CD4-positive, CD25-positive, alpha-beta regulatory T cell (primary cell): ENCODE results near the gene NDRG3. TPM values are rescaled to one million over a fixed set of nuclear protein-coding genes. Genes with fewer than 3 reads are reported as not detected.
A peak's percentile ranks its signal among the peaks of the same experiment; 100 is the strongest.

ENCODE experiments used
- ATAC-seq, 2 donors: fragments of 150-1000 bp; cut with Tn5 transposase; one replicate each; pipeline ENCODE4 v1.10.0; 2021; ENCODE audit warnings: low read depth in 2 of 2, moderate number of reproducible peaks in 2 of 2, moderate library complexity in 1 of 2
- DNase-seq, 3 donors: peaks; one replicate each; pipeline versions ENCODE4 v3.0.0 to v3.0.0-alpha.2; 2012 to 2022; ENCODE audit warnings: mixed read lengths in 1 of 3
- H3K27ac ChIP-seq: one replicate; pipeline ENCODE4 v1.7.0; 2013; ENCODE audit warnings: mild to moderate bottlenecking, low read length; ENCODE audit not compliant: insufficient read depth, poor library complexity, severe bottlenecking
- H3K27me3 ChIP-seq: one replicate; pipeline ENCODE4 v1.7.0; 2013; ENCODE audit warnings: low read length; ENCODE audit not compliant: control insufficient read depth, insufficient read depth
- H3K36me3 ChIP-seq: one replicate; pipeline ENCODE4 v1.7.0; 2013; ENCODE audit warnings: mild to moderate bottlenecking, low read length, moderate library complexity; ENCODE audit not compliant: control insufficient read depth, insufficient read depth
- H3K4me1 ChIP-seq: 2 replicates; pipeline ENCODE4 v1.7.0; 2013; ENCODE audit warnings: mild to moderate bottlenecking, low read length; ENCODE audit not compliant: insufficient read depth, control insufficient read depth, poor library complexity, severe bottlenecking
- H3K4me3 ChIP-seq: one replicate; pipeline ENCODE4 v1.7.0; 2013; ENCODE audit warnings: low read depth, mild to moderate bottlenecking, low read length, moderate library complexity
- H3K9me3 ChIP-seq, 2 experiments: 1 replicate in 1 of 2; 2 replicates in 1 of 2; pipeline ENCODE4 v1.7.0; 2013; ENCODE audit warnings: low read length in 2 of 2, mild to moderate bottlenecking in 1 of 2, moderate library complexity in 1 of 2; ENCODE audit not compliant: control insufficient read depth in 2 of 2
- H3K27ac Mint-ChIP-seq, 3 donors: one replicate each; pipeline ENCODE4 v1.8.0; 2020 to 2022; ENCODE audit warnings: mild to moderate bottlenecking in 3 of 3, mixed read lengths in 3 of 3, moderate library complexity in 2 of 3
- H3K27me3 Mint-ChIP-seq: one replicate; pipeline ENCODE4 v1.8.0; 2022; ENCODE audit warnings: mild to moderate bottlenecking, mixed read lengths
- H3K36me3 Mint-ChIP-seq: one replicate; pipeline ENCODE4 v1.8.0; 2020; ENCODE audit warnings: mixed read lengths
- H3K4me1 Mint-ChIP-seq, 4 donors: one replicate each; pipeline ENCODE4 v1.8.0; 2020 to 2022; ENCODE audit warnings: mixed read lengths in 4 of 4, mild to moderate bottlenecking in 1 of 4
- H3K4me3 Mint-ChIP-seq, 4 donors: one replicate each; pipeline ENCODE4 v1.8.0; 2020 to 2022; ENCODE audit warnings: mild to moderate bottlenecking in 4 of 4, mixed read lengths in 4 of 4, moderate library complexity in 3 of 4
- H3K9me3 Mint-ChIP-seq, 7 donors: one replicate each; pipeline ENCODE4 v1.8.0; 2020 to 2022; ENCODE audit warnings: mixed read lengths in 7 of 7, mild to moderate bottlenecking in 3 of 7, moderate library complexity in 2 of 7
- polyA plus RNA-seq, 4 donors: library from polyadenylated mRNA; unstranded; fragments of 300-500 nt; fragmentation: Illumina TruSeq; gene quantifications; one replicate each; pipeline ENCODE4 v1.2.3, GENCODE V29; 2021
- total RNA-seq: library from RNA; stranded (reverse); gene quantifications from one replicate; pipeline ENCODE4 v1.2.3, GENCODE V29; 2022

Gene NDRG3
- total and polyA plus RNA-seq, 5 donors from 2014 or later: 26.7 to 57.2 (median 54.8) TPM

DNA sequence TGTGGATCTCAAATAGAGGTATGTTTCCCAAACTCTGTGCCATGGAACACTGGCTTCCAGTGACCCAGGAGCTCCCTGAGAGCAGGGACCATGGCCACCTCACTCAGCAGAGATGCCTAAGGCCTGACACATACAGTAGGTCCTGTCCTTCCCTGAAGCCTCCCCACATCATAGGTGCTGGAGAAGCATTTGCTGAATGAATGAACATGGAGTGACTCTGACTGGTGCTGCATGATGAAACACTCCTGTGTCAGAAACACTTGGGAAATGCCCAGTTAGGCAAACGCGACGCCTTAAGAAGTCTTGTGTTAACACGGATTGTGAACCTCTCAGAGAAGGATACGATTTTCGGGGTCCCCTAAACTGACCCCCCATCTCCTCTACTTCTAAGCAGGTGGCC lies 114.2 kb downstream of the NDRG3 start:
- Histone ChIP-seq H3K27me3 (no peaks in the 10 kb centered on the region), H3K9me3 (no peaks in the 10 kb centered on the region), H3K27ac (peak overlapping the region; percentile 69), H3K36me3 (peaks cover 75% of the 10 kb centered on the region), H3K4me3 (no peak overlapping the region), H3K4me1 (peaks cover 26% of the 10 kb centered on the region)
- H3K36me3 Mint-ChIP-seq: peaks cover 36% of the 10 kb centered on the region
- no peaks in the 10 kb centered on the region for H3K9me3 Mint-ChIP-seq
- peak overlapping the region; percentile 97 to 99 (median 97) for H3K27ac Mint-ChIP-seq
- DNase-seq (no peak), ATAC-seq (no peak)
- peaks cover 10 to 61% (median 36%) of the 10 kb centered on the region in 4 donors for H3K4me1 Mint-ChIP-seq
- peak overlapping the region in 2 of 4 donors; percentile 39 to 68 for H3K4me3 Mint-ChIP-seq
- H3K27me3 Mint-ChIP-seq: no peaks in the 10 kb centered on the region

DNA sequence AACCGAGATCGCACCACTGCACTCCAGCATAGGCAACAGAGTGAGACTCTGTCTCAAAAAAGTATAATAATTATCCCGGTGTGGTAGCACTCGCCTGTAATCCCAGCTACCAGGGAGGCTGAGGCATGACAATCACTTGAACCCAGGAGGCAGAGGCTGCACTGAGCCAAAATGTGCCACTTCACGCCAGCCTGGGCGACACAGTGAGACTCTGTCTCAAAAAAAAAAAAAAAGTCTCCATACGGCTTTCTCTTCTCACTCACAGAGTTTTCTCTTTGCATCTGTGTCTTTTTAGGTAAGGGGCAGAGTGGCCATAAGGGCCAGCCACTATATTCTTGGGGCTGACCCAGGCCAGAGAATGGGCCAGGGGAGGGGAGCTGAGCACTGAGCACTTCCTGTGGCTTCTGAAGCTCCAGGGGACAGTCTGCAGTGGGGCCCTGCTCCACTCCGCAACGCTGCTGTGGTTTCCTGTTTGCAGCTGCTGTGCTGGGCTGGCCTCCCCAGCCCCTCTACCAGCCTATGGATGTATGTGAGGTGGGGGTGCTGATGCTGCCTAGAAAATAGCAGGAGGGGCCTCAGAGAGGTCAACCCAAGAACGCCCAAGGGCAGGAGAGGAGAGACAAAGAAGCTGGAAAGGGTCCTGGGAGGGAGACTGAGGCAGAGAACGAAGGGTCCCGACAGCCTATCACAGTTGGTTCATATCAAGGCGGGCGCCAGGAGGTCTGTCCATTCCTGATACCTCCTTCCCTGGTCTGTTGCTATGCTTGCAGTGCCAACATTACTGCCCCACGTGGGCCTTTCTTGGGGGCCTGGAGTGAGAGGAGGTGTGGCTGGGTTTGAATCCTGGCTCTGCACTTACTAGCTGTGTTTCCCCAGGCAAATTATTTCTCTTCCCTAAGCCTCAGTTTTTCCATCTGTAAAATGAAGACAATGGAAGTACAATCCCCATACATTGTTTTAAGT lies 115.9 kb downstream of the NDRG3 start:
- ATAC-seq (peak; percentile 90 to 91), DNase-seq (peak in 2 of 3 donors; percentile 48 to 78)
- Mint-ChIP-seq H3K36me3 (peaks cover 36% of the 10 kb centered on the region), H3K27ac (peak overlapping the region; percentile 96 to 99 (median 97)), H3K9me3 (no peaks in the 10 kb centered on the region), H3K4me1 (peaks cover 10 to 61% (median 37%) of the 10 kb centered on the region in 4 donors), H3K27me3 (no peaks in the 10 kb centered on the region), H3K4me3 (peak overlapping the region; percentile 60 to 90 (median 81))
- Histone ChIP-seq H3K27ac (peak overlapping the region; percentile 69), H3K4me3 (peak overlapping the region; percentile 54), H3K9me3 (no peaks in the 10 kb centered on the region), H3K36me3 (peaks cover 66% of the 10 kb centered on the region), H3K27me3 (no peaks in the 10 kb centered on the region), H3K4me1 (peaks cover 26% of the 10 kb centered on the region)

DNA sequence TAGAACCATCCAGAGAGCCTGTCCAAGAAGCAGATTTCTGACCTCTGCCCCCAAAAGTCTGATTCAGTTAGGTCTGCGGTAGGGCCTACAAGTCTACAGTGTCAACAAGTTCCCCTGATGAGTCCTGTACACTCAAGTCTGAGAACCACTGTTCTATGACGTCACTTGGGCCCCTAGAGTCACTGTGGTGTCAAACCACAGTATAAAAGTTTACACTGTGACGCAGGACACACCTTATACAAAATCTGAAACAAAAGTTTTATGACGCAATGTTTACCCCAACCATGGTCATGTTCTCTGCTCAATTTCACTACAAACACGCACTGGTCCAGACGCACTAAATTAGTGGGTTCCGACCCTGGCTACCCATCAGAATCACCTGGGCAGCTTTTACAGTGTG lies 117.8 kb downstream of the NDRG3 start:
- peaks cover 44% of the 10 kb centered on the region for H3K36me3 Mint-ChIP-seq
- Histone ChIP-seq H3K4me3 (no peak overlapping the region), H3K27ac (no peak overlapping the region), H3K27me3 (no peaks in the 10 kb centered on the region), H3K9me3 (no peaks in the 10 kb centered on the region), H3K36me3 (peaks cover 70% of the 10 kb centered on the region), H3K4me1 (peaks cover 26% of the 10 kb centered on the region)
- H3K4me3 Mint-ChIP-seq: peak overlapping the region in 1 of 4 donors; percentile 26
- H3K27ac Mint-ChIP-seq: peak overlapping the region; percentile 69 to 80 (median 74)
- H3K9me3 Mint-ChIP-seq: no peaks in the 10 kb centered on the region
- H3K4me1 Mint-ChIP-seq: peaks cover 16 to 67% (median 45%) of the 10 kb centered on the region in 4 donors
- no peak for DNase-seq
- ATAC-seq: no peak
- no peaks in the 10 kb centered on the region for H3K27me3 Mint-ChIP-seq

DNA sequence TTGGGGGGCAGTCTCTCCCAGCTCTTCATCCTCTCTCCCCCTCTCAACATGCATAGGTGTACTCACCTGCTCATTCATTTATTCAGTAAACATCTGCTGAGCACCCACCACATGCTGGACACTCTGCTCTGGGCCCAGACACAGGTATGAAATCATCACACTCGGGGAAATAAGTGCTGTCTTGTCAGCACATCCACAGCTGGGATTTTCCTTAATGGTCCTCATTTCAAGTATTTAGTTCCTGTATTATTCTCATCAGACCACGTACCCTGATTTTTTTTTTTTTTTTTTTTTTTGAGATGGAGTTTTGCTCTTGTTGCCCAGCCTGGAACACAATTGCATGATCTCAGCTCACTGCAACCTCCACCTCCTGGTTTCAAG lies 121.0 kb downstream of the NDRG3 start:
- Mint-ChIP-seq H3K4me1 (peaks cover 10 to 49% (median 33%) of the 10 kb centered on the region in 4 donors), H3K36me3 (peaks cover 43% of the 10 kb centered on the region)

DNA sequence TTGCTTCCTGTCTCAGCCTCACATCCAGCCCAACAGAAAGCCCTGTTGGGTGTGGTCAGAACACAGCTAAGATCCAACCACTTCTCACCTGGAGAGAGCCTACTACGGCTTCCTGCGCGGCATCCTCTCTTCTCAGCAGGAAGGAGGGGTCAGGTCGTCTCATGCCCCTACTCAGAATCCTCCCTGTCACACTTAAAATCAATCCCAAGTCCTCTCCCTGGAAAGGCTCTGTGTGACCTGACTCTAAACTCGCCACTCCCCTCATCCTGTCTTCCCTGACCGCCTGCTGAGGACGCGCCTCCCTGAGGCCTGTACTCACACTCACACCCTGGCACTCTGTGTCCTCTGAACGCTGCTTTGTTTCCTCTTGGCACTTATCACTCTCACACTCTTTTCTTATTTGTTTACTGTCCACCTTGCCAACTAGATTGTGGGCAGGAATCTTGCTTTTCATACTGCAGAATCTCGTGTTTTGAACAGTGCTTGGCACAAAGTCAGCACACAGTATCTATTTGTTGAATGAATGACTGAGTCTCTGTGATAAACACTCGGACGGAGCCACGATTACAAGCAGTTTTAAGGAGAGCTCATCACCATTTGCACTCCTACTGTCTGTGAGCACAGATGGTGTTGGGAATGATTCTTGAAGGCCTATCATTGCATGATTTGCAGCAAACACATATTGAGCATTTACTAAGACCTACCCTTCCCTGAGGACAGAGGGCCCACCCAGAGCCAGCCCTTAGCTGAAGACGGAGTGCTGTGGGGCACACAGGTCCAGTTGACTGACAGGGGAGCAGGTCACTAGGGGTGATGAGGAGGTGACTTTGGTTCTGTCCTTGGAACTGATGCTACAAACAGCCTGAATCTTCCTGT lies 121.6 kb downstream of the NDRG3 start:
- ATAC-seq (no peak), DNase-seq (no peak)
- Mint-ChIP-seq H3K9me3 (no peaks in the 10 kb centered on the region), H3K27ac (peak overlapping the region; percentile 76 to 91 (median 89)), H3K36me3 (peaks cover 38% of the 10 kb centered on the region), H3K4me1 (peaks cover 5 to 43% (median 29%) of the 10 kb centered on the region in 4 donors), H3K27me3 (no peaks in the 10 kb centered on the region), H3K4me3 (peak overlapping the region in 2 of 4 donors; percentile 36 to 68)
- Histone ChIP-seq H3K4me1 (peaks cover 11% of the 10 kb centered on the region), H3K9me3 (no peaks in the 10 kb centered on the region), H3K27me3 (no peaks in the 10 kb centered on the region), H3K4me3 (no peak overlapping the region), H3K36me3 (peaks cover 51% of the 10 kb centered on the region), H3K27ac (no peak overlapping the region)

More for the DNA sequence above, 121.0 kb downstream of the NDRG3 start:
- H3K4me3 Mint-ChIP-seq: no peak overlapping the region
- Histone ChIP-seq H3K36me3 (peaks cover 51% of the 10 kb centered on the region), H3K27me3 (no peaks in the 10 kb centered on the region), H3K4me3 (no peak overlapping the region), H3K9me3 (no peaks in the 10 kb centered on the region), H3K27ac (no peak overlapping the region), H3K4me1 (peaks cover 17% of the 10 kb centered on the region)
- H3K27me3 Mint-ChIP-seq: no peaks in the 10 kb centered on the region
- no peak for DNase-seq
- H3K9me3 Mint-ChIP-seq: no peaks in the 10 kb centered on the region
- no peak for ATAC-seq
- peak overlapping the region; percentile 76 to 91 (median 89) for H3K27ac Mint-ChIP-seq

DNA sequence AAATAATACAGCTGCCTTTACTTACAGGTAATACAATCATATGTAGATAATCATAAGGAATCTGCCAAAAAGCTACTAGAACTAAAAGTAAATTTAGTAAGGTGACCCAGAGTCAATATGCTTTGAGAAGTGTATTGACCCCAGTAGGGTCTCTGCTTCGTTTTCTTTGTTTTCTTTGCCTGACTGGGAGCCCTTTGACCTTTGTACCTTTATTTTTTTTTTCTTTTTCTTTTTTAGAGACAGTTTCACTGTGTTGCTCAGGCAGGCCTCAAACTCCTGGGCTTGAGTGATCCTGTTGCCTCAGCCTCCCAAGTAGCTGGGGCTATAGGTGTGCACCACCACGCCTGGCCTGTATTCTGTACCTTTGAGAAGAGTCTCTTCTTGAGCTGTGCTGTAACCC lies 122.4 kb downstream of the NDRG3 start:
- H3K4me1 ChIP-seq: peaks cover 3% of the 10 kb centered on the region
- no peak overlapping the region for H3K4me3 ChIP-seq
- H3K36me3 Mint-ChIP-seq: peaks cover 34% of the 10 kb centered on the region
- no peaks in the 10 kb centered on the region for H3K9me3 Mint-ChIP-seq
- ATAC-seq (no peak), DNase-seq (no peak)
- no peak overlapping the region for H3K4me3 Mint-ChIP-seq
- peaks cover 5 to 36% (median 29%) of the 10 kb centered on the region in 4 donors for H3K4me1 Mint-ChIP-seq
- H3K27me3 ChIP-seq: no peaks in the 10 kb centered on the region
- no peaks in the 10 kb centered on the region for H3K27me3 Mint-ChIP-seq
- H3K27ac Mint-ChIP-seq: peak overlapping the region; percentile 25 to 91 (median 91)
- no peaks in the 10 kb centered on the region for H3K9me3 ChIP-seq
- H3K27ac ChIP-seq: no peak overlapping the region
- H3K36me3 ChIP-seq: peaks cover 49% of the 10 kb centered on the region

DNA sequence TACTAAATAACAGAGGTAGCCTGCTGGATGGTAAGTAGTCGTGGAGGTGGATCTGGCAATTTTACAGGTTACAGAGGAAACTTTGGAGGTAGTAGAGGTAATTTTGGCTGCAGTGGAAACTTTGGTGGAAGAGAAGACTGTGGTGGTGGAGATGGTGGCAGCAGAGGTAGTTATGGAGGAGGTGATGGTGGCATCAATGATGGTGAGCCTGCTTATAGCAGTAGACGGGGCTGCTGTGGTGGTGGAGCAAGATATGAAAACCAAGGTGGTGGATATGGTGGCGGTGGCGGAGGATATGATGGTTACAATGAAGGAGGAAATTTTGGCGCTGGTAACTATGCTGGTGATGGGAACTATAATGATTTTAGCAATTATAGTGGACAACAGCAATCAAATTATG lies 125.0 kb downstream of the NDRG3 start:
- Mint-ChIP-seq H3K27me3 (no peaks in the 10 kb centered on the region), H3K4me1 (peaks cover 7 to 24% (median 17%) of the 10 kb centered on the region in 4 donors), H3K4me3 (no peak overlapping the region), H3K9me3 (no peaks in the 10 kb centered on the region), H3K36me3 (peaks cover 25% of the 10 kb centered on the region), H3K27ac (peak overlapping the region in 2 of 3 donors; percentile 53 to 90)
- no peaks in the 10 kb centered on the region for H3K27me3 ChIP-seq
- H3K4me1 ChIP-seq: no peaks in the 10 kb centered on the region
- H3K9me3 ChIP-seq: no peaks in the 10 kb centered on the region
- DNase-seq (no peak), ATAC-seq (no peak)
- H3K36me3 ChIP-seq: peaks cover 30% of the 10 kb centered on the region
- no peak overlapping the region for H3K4me3 ChIP-seq
- H3K27ac ChIP-seq: no peak overlapping the region
